ENCODE data around the gene GATAD2A.

Gene GATAD2A

DNA sequence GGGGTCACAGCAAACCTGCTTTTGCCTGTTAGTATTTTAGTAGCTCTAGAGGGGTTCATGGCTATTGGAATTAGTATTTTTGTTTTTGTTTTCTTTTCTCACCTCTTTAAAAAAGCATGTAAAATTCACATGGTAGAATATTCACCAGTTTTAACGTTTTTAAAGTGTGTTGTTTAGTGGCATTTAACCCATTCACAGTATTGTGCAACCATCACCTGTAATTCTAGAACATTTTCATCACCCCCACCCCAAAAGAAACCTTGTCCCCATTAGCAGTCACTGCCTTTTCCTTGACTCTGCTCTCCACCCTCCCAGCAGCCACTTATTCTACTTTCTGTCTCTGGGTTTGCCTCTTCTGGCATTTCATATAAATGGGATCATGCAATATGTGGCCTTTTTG, 39.8 kb downstream of the GATAD2A start:
- H3K4me3 ChIP-seq (ENCODE audit: low read depth, low read length): no peak overlapping the region
- in situ Hi-C loops (cut with HindIII; ENCODE audit: low sequenced_read_pairs): no loop called here
- no peak for DNase-seq (ENCODE audit: low read depth, low spot score)
- TF ChIP-seq CTCF (IDR thresholded peaks at IDR 0.05; ENCODE audit: low read depth, low read length): no peak

GRCh38 chr19:19445911-19446361, 40.5 kb downstream of the GATAD2A start:
- DNase-seq (ENCODE audit: low read depth, low spot score): no peak
- in situ Hi-C loops (cut with HindIII; ENCODE audit: low sequenced_read_pairs): no loop called here
- no peak for TF ChIP-seq CTCF (IDR thresholded peaks at IDR 0.05; ENCODE audit: low read depth, low read length)
- no peak overlapping the region for H3K4me3 ChIP-seq (ENCODE audit: low read depth, low read length)

- TF ChIP-seq CTCF (IDR thresholded peaks at IDR 0.05; ENCODE audit: low read depth, low read length): no peak
- H3K4me3 ChIP-seq (ENCODE audit: low read depth, low read length): no peak overlapping the region
- in situ Hi-C loops (cut with HindIII; ENCODE audit: low sequenced_read_pairs): no loop called here
- DNase-seq (ENCODE audit: low read depth, low spot score): no peak
These were observed 41.4 kb downstream of the GATAD2A start for GRCh38 chr19:19446655-19447437.

GRCh38 chr19:19447536-19448237, 42.2 kb downstream of the GATAD2A start:
- no peak overlapping the region for H3K4me3 ChIP-seq (ENCODE audit: low read depth, low read length)
- TF ChIP-seq CTCF (IDR thresholded peaks at IDR 0.05; ENCODE audit: low read depth, low read length): no peak
- in situ Hi-C loops (cut with HindIII; ENCODE audit: low sequenced_read_pairs): no loop called here
- DNase-seq (ENCODE audit: low read depth, low spot score): no peak

GRCh38 chr19:19448238-19448544, 42.7 kb downstream of the GATAD2A start:
- H3K4me3 ChIP-seq (ENCODE audit: low read depth, low read length): no peak overlapping the region
- in situ Hi-C loops (cut with HindIII; ENCODE audit: low sequenced_read_pairs): no loop called here
- TF ChIP-seq CTCF (IDR thresholded peaks at IDR 0.05; ENCODE audit: low read depth, low read length): no peak
- no peak for DNase-seq (ENCODE audit: low read depth, low spot score)

DNA sequence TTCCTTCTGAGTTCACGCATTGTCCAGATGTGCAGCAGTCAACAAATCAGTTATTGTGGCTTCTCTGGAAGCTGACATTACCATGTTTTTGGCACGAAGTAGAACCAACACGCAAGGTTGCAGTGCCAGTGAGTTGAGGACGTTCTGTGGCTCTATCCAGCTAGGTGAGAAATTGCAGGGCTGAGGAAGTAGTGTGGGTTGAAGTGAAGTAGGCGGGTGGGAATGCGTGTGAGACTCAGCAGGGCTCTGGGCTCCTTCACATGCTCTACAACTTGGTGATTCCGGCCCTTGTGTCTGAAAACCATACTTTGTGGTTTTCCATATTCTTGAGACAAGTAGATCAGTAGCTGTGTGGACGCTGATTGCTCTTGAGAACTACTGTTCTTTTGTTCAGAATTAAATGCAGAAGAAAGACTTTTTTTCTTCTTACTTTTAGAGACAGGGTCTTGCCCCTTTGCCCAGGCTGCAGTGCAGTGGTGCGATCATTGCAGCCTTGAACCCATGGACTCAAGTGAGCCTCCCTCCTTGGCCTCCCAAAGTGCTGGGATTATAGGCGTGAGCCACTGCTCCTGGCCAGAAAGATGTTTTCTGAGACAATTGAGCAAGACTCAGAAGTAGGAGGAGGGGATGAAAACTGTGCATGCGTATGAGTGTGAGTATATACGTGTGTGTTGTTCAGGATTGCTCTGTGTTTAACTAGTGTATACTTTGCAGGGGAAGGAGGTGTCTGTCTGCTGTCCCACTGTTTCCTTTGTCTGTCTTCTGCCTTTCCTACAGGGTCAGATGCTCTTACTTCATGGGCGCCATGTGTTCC, 46.2 kb downstream of the GATAD2A start:
- in situ Hi-C loops (cut with HindIII; ENCODE audit: low sequenced_read_pairs): no loop called here
- no peak overlapping the region for H3K4me3 ChIP-seq (ENCODE audit: low read depth, low read length)
- DNase-seq (ENCODE audit: low read depth, low spot score): no peak
- no peak for TF ChIP-seq CTCF (IDR thresholded peaks at IDR 0.05; ENCODE audit: low read depth, low read length)
